Fibroblast of mammary gland (primary cell): ENCODE results near the gene SSR2.

Source experiments
- DNase-seq: peaks from one replicate; pipeline ENCODE4 v3.0.0-alpha.2; 2010; ENCODE audit warnings: low read depth
- H3K4me3 ChIP-seq: 2 replicates; pipeline ENCODE4 v1.5.1; 2011; ENCODE audit warnings: low read depth, mild to moderate bottlenecking, low read length, moderate library complexity; ENCODE audit not compliant: control insufficient read depth
- CTCF ChIP-seq: conservative IDR thresholded peaks from 2 replicates; pipeline ENCODE4 v1.5.1; 2011; ENCODE audit warnings: low read depth, low read length, inconsistent platforms; ENCODE audit not compliant: control insufficient read depth, insufficient read depth

The SSR2 gene

GRCh38 chr1:156006666-156007376 lies 13.9 kb downstream of the SSR2 start:
- H3K4me3 ChIP-seq = no peak overlapping the region
- DNase-seq = no peak
- TF ChIP-seq CTCF = no peak

- H3K4me3 ChIP-seq = no peak overlapping the region
- no peak for TF ChIP-seq CTCF
- no peak for DNase-seq
Measured at GRCh38 chr1:156004843-156005584, 15.7 kb downstream of the SSR2 start.

- H3K4me3 ChIP-seq = no peak overlapping the region
- TF ChIP-seq CTCF = no peak
- DNase-seq = no peak
Measured at GRCh38 chr1:156003923-156004188, 16.9 kb downstream of the SSR2 start.

- H3K4me3 ChIP-seq = no peak overlapping the region
- TF ChIP-seq CTCF = no peak
- no peak for DNase-seq
Measured at GRCh38 chr1:156002188-156002911, 18.4 kb downstream of the SSR2 start.

- no peak for DNase-seq
- H3K4me3 ChIP-seq = no peak overlapping the region
- no peak for TF ChIP-seq CTCF
Measured at GRCh38 chr1:156001662-156002171, 19.0 kb downstream of the SSR2 start.

- H3K4me3 ChIP-seq = no peak overlapping the region
- no peak for TF ChIP-seq CTCF
- DNase-seq = no peak
Measured at GRCh38 chr1:156001021-156001661, 19.6 kb downstream of the SSR2 start.
